ENCODE data around the gene KLHL3. TPM values are rescaled to one million over a fixed set of nuclear protein-coding genes. Genes with fewer than 3 reads are reported as not detected.

KLHL3 gene
- polyA plus RNA-seq, 12 donors, result 2.6 to 9.1 (median 4.5) TPM; not detected in 1

- no peak for DNase-seq
Measured at GRCh38 chr5:137635521-137635921, 100.4 kb downstream of the KLHL3 start.

GRCh38 chr5:137633896-137634295, 102.0 kb downstream of the KLHL3 start:
- no peak for DNase-seq

- DNase-seq, result no peak
Measured at GRCh38 chr5:137632716-137633115, 103.2 kb downstream of the KLHL3 start.

GRCh38 chr5:137631453-137631852, 104.4 kb downstream of the KLHL3 start:
- DNase-seq, result no peak

GRCh38 chr5:137630972-137631370, 104.9 kb downstream of the KLHL3 start:
- DNase-seq, result no peak

GRCh38 chr5:137630216-137630971, 105.5 kb downstream of the KLHL3 start:
- DNase-seq, result no peak

GRCh38 chr5:137629646-137630045, 106.2 kb downstream of the KLHL3 start:
- DNase-seq, result peak; percentile 35

GRCh38 chr5:137627706-137628105, 108.2 kb downstream of the KLHL3 start:
- DNase-seq, result no peak

GRCh38 chr5:137627293-137627692, 108.6 kb downstream of the KLHL3 start:
- DNase-seq, result no peak

- DNase-seq, result no peak
Measured at GRCh38 chr5:137624786-137625349, 111.0 kb downstream of the KLHL3 start.

GRCh38 chr5:137622850-137623249, 113.0 kb downstream of the KLHL3 start:
- DNase-seq, result peak; percentile 19

- no peak for DNase-seq
Measured at GRCh38 chr5:137621861-137622823, 113.7 kb downstream of the KLHL3 start.

- no peak for DNase-seq
Measured at GRCh38 chr5:137621306-137621705, 114.6 kb downstream of the KLHL3 start.

GRCh38 chr5:137619191-137619870, 116.6 kb downstream of the KLHL3 start:
- DNase-seq, result no peak

- DNase-seq, result no peak
Measured at GRCh38 chr5:137618476-137618875, 117.4 kb downstream of the KLHL3 start.

GRCh38 chr5:137617528-137618205, 118.2 kb downstream of the KLHL3 start:
- no peak for DNase-seq

GRCh38 chr5:137616046-137616445, 119.8 kb downstream of the KLHL3 start:
- DNase-seq, result no peak

GRCh38 chr5:137615171-137615775, 120.6 kb downstream of the KLHL3 start:
- no peak for DNase-seq

GRCh38 chr5:137613554-137614265, 122.2 kb downstream of the KLHL3 start:
- no peak for DNase-seq

GRCh38 chr5:137612576-137612975, 123.3 kb downstream of the KLHL3 start:
- DNase-seq, result no peak

All from muscle of arm (tissue), 12 donors.